ENCODE data around the gene ZNF675. TPM values are rescaled to one million over a fixed set of nuclear protein-coding genes. Genes with fewer than 3 reads are reported as not detected.
"Not testable (repeated sequence)": the region's sequence is repeated elsewhere in the genome, so short reads cannot be mapped to it uniquely, and the experiment has no call there.

ZNF675 gene
- polyA plus RNA-seq (ENCODE audit: insufficient read length), result 7.4 TPM

DNA sequence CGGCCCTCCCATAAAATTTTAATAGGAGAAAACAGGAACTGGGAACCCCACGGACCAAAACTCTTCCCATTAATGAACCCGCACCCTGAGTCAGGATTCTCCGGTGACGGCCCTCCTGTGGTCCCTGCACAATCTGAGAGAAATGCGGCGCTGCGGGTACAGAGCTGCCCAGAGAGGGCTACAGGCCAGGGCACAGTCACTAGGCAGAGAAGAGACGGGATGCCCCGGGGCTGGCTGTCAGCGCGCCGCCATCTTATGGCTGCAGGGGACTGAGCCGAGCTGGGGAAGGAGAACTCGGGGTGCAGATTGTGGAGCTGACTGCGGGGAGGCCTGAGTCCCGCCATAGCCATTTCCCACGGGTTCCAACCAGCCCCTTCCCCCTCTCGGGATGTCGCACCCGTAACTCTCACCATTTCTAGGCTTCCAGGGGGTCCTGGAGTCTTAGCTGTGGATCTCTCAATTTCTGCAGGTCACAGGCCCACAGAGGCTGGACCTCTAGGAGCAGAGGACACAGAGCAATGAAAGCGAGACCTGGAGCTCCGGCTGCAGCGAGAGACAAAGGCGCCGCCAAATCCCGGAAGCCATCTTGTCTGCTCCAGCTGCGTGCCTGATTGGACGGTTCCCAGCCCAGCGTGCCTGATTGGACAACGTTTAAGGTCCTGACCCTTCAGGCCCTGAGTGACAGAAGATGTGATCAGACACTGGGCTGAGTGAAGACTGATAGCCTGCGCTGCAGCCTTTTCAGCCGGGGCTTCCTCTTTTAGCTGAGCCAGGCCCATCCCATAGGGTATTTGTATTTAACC is at the start of gene ZNF675:
Gene ZNF675 (minus strand): TSS at position 592 of the 803 bp plus-strand sequence. CDS start 179 bp downstream, at position 413.
- DNase-seq, result peak; percentile 93

DNA sequence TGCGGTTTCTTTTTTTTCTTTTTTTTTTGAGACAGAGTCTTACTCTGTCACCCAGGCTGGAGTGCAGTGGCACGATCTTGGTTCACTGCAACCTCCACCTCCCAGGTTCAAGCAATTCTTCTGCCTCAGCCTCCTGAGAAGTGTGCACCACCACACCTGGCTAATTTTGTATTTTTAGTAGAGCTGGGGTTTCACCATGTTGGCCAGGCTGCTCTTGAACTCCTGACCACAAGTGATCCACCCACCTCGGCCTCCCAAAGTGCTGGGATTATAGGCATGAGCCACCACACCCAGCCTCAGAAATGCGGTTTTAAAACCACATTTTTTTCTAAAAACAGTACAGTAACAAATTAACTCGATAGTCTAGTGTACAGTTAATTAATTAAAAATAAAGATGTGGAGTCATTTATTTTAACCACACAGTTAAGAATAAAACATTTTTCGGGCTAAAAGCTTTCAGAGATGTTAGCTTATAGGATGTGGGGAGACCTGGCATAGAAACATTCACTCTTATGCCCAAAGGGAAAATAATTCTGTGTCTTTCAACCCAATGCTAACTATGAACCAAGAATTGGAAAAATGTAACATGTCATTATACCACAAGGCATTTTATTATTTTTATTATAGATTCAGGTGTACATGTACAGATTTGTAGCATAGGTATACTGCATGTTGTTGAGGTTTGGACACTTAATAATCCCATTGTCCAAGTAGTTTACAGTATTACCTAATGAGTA is 43.9 kb upstream of the ZNF675 start:
- not testable (repeated sequence) for DNase-seq

DNA sequence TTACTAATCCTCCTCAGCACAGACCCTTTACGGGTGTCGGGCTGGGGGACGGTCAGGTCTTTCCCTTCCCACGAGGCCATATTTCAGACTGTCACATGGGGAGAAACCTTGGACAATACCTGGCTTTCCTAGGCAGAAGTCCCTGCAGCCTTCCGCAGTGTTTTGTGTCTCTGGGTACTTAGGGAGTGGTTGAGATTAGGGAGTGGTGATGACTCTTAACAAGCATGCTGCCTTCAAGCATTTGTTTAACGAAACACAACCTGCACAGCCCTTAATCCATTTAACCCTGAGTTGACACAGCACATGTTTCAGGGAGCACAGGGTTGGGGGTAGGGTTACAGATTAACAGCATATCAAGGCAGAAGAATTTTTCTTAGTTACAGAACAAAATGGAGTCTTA is 37.1 kb upstream of the ZNF675 start:
- DNase-seq, result not testable (repeated sequence)

- DNase-seq, result no peak
These were observed 31.8 kb upstream of the ZNF675 start for GRCh38 chr19:23718802-23719201.

- no peak for DNase-seq
These were observed 29.8 kb upstream of the ZNF675 start for GRCh38 chr19:23716792-23717191.

- no peak for DNase-seq
These were observed 22.3 kb upstream of the ZNF675 start for GRCh38 chr19:23709347-23709746.

DNA sequence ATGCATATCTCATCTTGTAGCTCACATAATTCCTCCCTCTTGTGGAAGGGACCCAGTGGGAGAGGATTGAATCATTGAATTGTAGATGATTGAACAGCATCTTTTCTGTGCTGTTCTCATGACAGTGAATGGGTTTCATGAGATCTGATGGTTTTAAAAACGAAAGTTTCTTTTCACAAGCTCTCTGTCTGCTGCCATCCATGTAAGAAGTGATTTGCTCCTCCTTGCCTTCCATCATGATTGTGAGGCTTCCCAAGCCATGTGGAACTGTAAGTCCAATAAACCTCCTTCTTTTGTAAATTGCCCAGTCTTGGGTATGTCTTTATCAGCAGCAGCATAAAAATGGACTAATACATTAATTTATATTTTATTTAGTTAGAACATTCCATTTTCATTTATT is 19.6 kb upstream of the ZNF675 start:
- DNase-seq, result no peak

DNA sequence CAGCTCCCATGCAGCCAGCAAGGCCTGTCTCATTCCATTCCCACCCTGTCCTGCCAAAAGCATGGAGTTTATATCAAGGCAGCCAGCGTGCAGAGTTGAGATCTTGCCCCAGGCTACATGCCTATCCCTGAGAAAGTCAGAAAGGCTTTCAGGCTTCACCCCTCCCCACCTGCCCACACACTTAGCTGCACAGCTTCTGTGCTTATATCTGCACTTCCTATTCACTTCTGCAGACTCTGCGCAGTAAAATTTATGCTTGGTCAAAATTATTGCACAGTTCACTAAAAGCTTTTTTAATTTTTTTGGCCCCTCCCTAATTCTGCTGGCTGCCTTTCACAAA is 12.5 kb upstream of the ZNF675 start:
- DNase-seq, result no peak

DNA sequence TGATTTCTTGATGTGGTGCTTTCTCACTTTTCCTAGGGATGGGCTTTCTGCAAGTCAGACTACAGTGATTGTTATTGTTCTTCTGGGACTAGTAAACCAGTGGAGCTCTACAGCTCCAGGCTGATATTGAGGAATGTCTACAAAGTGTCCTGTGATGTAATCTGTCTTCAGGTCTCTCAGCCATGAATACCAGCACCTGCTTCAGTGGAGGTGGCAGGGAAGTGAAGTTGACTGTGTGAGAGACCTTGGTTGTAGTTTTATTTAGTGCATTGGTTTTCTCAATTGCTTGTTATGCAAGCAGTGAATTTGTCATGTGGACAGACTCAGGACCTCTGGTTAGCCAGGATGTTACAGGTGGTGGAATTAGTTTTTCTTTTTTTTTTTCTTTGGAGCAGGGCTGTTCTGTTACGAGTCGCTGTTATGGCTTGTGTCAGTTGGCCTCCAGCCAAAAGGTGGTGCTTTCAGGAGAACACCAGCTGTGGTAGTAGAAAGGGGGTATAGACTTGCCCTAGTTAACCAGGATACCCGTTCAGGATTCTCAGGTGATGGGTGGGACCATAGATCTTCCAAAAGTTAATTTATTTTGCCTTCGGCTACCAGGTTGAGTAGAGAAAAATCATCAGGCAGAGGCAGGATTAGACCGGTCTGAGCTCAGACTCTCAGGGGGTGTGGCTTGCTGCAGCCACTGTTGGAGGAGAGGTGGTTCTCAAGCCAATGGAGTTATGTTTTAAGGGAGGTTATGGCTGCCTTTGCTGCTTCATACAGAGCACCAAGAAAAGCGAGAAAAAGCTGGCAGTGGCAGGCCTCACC is 11.9 kb upstream of the ZNF675 start:
- no peak for DNase-seq

DNA sequence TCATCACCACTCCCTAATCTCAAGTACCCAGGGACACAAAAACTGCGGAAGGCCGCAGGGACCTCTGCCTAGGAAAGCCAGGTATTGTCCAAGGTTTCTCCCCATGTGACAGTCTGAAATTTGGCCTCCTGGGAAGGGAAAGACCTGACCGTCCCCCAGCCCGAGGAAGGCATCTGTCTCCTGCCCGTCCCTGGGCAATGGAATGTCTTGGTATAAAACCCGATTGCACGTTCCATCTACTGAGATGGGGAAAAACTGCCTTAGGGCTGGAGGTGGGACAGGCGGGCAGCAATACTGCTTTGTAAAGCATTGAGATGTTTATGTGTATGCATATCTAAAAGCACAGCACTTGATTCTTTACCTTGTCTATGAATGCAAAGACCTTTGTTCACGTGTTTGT is 5.9 kb upstream of the ZNF675 start:
- DNase-seq, result not testable (repeated sequence)

DNA sequence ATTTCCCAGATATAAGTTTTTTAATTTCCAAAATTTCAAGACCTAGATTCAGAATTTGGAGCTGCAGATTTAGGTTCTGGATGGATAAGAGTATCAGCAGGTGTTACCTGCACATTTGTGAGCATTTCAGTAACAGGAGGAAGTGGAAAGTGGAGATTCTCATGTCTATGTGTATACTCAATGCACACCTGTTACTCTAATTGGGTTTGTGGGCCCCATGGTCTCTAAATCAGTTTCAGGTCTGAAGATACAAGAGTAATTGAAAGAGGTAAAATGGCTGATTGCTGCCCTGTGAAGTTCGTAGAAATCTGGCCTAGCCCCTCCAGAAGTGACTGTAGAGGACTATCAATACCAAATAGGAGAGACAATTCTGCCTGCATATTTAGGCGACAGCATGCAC is 13.9 kb downstream of the ZNF675 start:
- no peak for DNase-seq

DNA sequence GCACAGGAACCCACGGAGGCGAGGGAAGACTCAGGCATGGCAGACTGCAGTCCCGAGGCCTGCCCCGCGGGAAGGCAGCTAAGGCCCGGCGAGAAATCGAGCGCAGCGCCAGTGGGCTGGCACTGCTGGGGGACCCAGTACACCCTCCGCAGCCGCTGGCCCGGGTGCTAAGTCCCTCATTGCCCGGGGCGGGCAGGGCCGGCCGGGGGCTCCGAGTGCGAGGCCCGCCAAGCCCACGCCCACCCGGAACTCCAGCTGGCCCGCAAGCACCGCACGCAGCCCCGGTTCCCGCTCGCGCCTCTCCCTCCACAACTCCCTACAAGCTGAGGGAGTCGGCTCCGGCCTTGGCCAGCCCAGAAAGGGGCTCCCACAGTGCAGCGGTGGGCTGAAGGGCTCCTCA is 18.4 kb downstream of the ZNF675 start:
- not testable (repeated sequence) for DNase-seq

- DNase-seq, result no peak
These were observed 21.2 kb downstream of the ZNF675 start for GRCh38 chr19:23665651-23666410.

DNA sequence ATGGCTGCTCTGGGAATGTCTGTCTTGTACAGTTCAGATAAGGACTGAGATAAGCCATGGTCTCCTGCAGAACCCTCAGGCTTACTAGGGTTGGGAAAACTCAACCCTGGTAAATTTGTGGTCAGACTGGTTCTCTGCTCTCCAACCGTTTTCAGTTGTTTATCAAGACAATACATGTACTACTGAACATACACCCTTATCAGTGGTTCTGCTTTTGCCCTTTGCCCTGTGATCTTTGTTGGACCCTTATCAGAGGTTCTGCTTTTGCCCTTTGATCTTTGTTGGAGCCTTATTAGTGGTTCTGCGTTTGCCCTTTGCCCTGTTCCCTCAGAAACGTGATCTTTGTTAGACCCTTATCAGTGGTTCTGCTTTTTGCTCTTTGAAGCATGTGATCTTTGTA is 37.2 kb downstream of the ZNF675 start:
- not testable (repeated sequence) for DNase-seq

Other genes starting within 250 kb of the ZNF675 start
- 2.8 TPM for gene ZNF681, start 71.7 kb upstream of the ZNF675 start, polyA plus RNA-seq (ENCODE audit: insufficient read length)
- 3.6 TPM for gene ZNF726, start 227.7 kb upstream of the ZNF675 start, polyA plus RNA-seq (ENCODE audit: insufficient read length)

Data from hindlimb muscle (tissue), 1 donor.